ENCODE measurements around the gene RTN4RL1.
A peak's percentile ranks its signal among the peaks of the same experiment; 100 is the strongest.

RTN4RL1 gene

DNA sequence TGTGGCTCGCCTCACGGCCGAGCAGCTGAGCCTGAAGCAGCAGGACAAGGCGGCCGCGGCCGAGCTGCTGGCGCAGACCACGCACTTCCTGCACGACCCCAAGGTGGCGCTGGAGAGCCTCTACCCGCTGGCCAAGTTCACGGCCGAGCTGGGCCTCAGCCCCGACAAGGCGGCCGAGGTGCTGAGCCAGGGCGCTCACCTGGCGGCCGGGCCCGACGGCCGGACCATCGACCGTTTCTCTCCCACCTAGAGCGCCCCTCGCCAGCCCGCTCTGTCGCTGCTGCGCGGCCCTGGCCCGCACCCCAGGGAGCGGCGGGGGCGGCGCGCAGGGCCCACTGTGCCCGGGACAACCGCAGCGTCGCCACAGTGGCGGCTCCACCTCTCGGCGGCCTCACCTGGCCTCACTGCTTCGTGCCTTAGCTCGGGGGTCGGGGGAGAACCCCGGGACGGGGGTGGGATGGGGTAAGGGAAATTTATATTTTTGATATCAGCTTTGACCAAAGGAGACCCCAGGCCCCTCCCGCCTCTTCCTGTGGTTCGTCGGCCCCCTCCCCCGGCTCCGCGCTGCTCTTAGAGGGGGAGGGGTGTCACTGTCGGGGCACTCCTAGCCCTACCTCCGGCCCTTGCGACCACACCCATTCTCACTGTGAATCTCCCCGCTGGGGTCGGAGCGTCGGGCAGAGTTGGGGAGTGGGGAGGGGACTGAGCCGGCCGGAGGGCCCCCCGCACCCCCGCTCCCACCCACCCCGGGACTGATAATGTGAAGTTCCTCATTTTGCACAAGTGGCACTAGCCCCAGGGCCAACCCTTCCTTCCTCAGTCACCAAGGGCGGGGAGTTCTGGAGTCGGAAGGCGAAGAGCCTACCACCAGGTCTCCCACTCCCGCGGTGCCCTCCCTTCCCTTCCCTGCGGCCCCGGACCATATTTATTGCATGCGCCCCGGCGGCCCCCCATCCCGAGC is 33.7 kb upstream of the RTN4RL1 start:
- DNase-seq, result no peak

DNA sequence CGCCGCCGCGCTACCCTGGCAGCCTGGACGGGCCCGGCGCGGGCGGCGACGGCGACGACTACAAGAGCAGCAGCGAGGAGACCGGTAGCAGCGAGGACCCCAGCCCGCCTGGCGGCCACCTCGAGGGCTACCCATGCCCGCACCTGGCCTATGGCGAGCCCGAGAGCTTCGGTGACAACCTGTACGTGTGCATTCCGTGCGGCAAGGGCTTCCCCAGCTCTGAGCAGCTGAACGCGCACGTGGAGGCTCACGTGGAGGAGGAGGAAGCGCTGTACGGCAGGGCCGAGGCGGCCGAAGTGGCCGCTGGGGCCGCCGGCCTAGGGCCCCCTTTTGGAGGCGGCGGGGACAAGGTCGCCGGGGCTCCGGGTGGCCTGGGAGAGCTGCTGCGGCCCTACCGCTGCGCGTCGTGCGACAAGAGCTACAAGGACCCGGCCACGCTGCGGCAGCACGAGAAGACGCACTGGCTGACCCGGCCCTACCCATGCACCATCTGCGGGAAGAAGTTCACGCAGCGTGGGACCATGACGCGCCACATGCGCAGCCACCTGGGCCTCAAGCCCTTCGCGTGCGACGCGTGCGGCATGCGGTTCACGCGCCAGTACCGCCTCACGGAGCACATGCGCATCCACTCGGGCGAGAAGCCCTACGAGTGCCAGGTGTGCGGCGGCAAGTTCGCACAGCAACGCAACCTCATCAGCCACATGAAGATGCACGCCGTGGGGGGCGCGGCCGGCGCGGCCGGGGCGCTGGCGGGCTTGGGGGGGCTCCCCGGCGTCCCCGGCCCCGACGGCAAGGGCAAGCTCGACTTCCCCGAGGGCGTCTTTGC is 32.8 kb upstream of the RTN4RL1 start:
- DNase-seq, result no peak

DNA sequence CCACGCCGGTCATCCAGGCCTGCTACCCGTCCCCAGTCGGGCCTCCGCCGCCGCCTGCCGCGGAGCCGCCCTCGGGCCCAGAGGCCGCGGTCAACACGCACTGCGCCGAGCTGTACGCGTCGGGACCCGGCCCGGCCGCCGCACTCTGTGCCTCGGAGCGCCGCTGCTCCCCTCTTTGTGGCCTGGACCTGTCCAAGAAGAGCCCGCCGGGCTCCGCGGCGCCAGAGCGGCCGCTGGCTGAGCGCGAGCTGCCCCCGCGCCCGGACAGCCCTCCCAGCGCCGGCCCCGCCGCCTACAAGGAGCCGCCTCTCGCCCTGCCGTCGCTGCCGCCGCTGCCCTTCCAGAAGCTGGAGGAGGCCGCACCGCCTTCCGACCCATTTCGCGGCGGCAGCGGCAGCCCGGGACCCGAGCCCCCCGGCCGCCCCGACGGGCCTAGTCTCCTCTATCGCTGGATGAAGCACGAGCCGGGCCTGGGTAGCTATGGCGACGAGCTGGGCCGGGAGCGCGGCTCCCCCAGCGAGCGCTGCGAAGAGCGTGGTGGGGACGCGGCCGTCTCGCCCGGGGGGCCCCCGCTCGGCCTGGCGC is 32.1 kb upstream of the RTN4RL1 start:
- DNase-seq, result no peak

DNA sequence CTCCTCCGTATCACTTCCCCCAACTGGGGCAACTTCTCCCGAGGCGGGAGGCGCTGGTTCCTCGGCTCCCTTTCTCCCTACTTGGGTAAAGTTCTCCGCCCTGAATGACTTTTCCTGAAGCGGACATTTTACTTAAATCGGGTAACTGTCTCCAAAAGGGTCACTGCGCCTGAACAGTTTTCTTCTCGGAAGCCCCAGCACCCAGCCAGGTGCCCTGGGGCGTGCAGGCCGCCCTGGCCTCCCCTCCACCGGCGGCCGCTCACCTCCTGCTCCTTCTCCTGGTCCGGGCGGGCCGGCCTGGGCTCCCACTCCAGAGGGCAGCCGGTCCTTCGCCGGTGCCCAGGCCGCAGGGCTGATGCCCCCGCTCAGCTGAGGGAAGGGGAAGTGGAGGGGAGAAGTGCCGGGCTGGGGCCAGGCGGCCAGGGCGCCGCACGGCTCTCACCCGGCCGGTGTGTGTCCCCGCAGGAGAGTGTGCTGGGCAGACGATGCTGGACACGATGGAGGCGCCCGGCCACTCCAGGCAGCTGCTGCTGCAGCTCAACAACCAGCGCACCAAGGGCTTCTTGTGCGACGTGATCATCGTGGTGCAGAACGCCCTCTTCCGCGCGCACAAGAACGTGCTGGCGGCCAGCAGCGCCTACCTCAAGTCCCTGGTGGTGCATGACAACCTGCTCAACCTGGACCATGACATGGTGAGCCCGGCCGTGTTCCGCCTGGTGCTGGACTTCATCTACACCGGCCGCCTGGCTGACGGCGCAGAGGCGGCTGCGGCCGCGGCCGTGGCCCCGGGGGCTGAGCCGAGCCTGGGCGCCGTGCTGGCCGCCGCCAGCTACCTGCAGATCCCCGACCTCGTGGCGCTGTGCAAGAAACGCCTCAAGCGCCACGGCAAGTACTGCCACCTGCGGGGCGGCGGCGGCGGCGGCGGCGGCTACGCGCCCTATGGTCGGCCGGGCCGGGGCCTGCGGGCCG is 31.4 kb upstream of the RTN4RL1 start:
- DNase-seq, result no peak

DNA sequence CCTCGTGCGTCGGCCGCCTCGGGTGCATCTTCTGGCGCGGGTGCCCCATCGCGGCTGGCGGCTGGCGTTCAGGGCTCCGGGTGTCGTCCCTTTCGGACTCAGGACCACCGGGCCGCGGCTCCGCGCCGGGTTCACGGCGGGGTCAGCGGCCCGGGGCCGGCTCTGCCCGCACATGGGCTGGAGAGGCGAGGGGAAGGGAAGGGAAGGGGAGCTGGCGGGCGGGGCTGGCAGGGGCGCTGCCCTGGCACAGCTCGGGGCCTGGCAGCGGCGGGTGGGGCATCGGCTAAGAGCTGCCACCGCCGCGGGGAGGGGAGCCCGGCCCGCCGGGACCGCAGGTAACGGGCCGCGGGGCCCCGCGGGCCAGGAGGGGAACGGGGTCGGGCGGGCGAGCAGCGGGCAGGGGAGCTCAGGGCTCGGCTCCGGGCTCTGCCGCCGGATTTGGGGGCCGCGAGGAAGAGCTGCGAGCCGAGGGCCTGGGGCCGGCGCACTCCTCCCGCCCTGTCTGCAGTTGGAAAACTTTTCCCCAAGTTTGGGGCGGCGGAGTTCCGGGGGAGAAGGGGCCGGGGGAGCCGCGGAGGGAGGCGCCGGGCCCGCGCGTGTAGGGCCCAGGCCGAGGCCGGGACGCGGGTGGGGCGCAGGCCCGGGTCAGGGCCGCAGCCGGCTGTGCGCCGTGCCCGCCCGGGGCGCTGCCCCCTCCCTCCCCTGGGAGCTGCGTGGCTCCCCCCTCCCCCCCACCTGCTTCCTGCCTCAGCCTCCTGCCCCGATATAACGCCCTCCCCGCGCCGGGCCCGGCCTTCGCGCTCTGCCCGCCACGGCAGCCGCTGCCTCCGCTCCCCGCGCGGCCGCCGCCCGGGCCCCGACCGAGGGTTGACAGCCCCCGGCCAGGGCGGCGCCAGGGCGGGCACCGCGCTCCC is 30.4 kb upstream of the RTN4RL1 start:
- no peak for DNase-seq

DNA sequence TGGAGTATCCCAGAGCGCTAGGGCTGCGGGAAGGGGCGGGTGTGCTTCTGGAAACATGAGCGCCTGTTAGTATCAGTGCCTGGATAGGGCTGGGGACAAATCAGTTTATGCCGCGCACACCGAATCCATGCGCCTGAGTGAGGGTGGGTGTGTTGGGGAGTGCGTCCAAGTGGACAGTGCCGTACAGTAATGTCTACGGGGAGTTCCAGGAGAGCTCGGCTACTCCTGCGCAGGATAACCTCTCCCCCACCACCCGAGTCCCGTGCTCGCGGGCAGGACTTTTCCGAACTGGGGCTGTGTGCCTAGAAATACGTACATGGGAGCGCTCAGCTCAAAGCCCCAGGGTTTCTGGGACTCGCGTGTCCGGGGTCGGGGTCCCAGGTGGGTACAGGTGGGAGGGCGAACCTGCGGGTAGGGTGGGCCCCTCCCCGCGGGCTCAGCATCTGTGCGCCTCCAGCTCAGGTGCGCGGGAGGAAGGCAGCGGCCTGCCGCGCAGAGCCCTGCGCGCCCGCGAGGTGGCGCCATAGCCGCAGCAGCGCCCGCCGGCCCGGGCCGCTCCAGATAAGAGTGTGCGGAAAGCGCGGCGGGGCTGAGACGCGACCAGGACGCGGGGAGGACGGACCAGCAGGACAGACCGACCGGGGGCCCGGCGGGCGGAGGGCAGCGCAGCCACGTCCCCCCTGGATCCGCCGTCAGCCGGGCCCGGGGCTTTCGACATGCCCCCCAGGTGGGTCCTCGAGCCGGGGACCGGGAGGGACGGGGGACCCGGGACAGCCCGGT is 29.6 kb upstream of the RTN4RL1 start, which contains the start of gene HIC1:
Gene HIC1 (plus strand): TSS at position 592 of the 780 bp plus-strand sequence. CDS start 1,588 bp downstream, outside the sequence.
- peak; percentile 73 for DNase-seq

DNA sequence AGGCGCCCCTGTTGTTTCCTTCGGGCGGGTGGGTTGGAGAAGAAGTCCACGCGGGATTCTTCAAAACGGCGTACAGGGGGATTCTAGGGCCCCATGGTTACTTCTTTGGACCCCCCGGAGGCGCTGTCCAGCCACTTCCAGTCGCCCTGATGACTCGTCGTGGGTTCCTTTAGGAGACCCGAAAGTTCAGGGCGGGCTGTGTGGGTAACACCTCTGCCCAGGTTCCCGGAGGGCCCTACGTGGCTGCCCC is 29.1 kb upstream of the RTN4RL1 start:
- DNase-seq, result no peak

DNA sequence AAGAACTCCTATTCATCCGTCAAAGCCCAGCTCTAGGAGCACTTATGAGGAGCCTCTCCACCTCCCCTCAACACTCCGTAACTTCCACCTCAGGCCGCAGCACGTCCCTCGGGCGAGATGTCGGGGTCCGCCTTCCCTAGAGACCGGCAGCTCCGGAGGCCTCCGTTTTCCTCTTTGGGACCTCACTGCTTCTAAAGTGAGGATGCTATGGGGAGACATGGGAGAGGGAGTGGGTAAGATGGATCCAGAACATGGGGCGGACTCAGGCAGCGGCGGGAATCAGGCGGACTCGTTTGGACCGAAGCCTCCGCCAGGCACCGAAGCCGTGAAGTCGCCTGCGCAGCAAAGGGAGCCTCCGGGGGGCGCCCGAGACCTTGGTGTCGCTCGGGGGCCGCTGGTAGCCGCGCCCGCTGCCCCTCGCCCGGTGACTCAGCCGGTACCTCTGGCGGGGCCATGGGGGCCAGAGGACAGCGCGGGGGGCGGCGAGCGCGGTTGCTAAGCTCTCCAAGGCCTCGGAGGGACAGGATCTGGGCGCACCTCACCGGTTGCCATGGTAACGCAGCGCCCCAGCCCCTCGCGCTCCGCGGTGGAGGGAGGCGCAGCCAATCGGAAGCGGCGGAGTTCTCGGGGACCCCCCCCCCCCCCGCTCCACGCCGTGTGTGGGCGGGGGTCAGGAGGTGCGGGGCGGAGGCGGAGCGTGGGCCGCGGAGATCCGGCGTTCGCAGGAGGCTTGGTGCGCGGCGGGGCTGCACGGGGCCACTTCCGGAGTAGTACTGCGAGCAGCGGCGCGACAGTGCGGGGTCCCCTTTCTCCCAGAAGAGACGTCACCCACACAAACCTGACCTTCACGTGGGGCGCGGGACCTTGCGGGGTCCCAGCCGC is 28.5 kb upstream of the RTN4RL1 start:
- peak; percentile 63 for DNase-seq

DNA sequence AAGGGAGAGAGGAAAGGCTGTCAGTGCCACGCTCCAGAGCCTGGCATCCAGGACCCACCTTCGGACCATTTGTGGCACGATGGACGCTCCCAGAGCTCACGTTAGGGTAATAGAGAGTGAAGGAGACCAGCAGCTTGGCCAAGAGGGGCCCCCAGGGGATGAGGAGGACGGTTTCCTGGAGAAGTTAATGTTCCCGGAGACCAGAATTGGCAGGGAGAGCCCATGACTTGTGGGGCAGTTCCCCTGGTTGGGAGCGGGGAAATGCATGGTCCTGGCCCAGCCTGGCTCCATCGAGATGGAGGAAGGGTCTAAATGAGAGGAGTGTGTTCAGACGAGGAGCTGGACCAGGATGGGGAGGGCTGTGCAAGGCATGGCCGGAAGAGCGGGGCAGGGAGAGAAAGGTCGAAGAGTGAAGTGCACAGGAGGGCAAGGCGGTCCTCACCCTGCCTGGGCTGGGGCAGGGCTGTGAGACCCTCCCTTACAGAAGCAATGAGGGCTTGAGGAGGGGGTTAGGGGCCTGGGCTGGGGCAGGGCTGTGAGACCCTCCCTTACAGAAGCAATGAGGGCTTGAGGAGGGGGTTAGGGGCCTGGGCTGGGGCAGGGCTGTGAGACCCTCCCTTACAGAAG is 26.9 kb upstream of the RTN4RL1 start:
- DNase-seq, result no peak

DNA sequence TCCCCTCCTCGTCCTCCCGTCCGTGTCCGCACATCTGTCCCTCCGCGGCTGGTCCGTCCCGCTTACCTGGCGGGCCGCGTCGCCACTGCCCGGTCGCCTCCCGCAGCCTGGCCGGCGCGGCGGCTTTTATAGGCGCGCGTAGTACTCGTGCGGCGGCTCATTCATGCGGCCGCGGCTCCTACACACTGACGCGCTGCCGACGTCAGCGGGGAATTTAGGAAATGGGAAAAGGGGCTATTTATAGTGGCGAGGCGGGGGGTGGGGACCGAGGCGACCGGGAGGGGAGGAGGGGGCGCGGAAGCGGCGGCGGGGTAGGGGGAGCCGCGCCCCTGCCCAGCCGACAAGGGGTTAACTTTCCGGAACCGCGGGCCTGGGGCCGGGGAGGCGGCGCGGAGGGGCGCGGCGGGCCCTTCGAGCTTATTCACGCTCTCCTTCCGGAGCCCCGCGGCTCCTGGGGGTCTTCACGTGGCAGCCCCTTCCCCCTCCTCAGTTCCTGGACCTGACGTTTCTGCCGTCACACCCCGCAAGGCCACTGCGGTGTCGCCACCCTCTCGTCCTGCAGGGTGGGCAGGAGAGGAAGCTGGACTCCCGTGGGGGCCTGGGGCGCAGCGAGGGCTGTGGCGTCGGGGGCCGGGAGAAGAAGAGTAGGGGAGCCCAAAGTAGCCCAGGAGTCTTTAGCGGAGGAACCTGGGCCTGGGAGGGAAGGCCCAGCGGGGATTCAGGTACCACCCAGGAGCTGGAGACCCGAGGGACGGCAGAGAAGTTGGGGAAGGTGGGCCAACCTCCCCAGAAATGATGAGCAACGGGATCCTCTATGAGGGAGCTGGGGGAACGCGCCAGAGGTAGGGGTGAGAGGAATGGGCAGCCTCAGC is 26.2 kb upstream of the RTN4RL1 start:
- peak; percentile 27 for DNase-seq

DNA sequence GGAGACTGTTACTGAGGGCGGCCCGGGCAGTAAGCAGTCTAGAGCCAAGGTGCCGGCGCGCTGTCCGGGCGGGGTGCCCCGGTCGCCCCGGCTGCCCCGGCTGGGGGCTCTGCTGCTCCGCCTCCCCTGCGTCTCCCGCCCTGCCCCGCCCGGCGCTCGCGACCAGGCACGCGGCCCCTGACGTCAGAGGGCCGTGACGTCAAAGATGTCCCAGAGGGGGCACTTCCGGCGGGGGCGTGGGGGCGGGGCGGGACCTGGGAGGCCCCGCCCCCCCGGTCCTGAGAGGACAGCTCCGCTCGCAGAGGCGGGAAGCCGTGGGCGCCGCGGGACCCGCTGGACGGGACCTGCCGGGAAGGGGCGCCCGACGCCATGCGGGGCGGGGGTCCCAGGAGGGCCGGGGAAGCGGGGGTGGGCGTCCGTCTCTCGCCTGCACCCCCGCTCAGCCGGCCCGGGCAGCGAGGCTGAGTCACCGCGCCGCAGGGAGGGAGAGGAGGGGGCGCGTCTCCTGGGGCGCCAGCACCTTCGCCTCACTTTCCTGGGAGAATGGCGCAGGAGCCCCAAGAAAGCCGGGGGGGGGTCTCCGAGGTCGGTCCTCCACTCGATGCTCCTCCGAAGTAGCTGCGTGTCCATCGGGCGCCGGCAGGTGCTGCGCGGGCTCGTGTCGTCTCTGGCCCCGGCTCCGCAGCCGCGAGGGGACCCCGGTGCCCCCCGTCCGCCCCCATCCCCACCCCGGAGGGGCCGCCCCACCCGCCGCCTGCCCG is 25.3 kb upstream of the RTN4RL1 start:
- peak; percentile 70 for DNase-seq

DNA sequence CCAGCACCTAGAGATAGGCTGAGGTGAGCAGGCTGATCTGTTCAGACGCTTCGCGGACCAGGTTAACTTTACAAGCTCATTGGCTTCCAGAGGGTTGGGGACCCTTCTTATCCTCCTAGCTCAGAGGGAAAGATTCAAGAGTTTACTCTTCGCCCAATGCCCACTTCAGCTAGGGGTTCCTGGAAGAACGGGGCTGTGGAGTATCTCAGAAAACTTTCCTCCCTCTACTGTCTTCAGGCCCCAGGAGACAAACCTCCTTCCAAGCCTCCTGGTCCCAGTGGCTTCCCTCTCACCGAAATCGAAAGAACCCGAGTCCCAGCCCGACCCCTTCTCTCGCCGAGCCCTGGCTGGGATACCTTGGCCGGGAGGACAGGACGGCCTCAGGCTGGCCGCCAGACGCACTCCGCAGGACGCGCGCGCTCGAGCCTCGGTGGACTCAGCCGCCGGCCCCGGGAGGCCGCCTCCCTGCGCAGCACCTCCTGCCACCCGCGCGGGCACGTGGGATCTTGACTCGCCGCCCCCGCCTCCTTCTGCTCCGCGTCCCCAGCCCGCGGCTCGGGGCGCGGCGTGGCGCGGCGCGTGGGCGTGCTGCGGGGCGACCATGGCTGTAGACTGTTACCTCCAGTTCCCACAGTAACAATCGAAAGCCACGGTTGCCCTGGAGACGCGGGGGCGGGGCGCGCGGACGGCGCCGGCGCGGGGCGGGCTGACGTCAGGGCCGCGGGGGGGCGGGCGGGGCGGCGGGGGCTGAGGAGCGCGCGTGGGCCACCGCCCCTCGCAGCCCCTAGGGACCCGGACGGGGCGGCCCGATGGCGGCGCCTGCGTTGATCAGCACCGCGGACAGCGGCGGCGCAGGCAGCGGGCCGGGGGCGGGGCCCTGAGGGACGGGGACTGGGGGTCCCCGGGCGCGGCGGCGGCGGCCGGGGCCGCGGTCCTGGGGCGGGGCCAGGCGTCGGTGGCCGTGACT is 24.5 kb upstream of the RTN4RL1 start:
- DNase-seq, result peak; percentile 75

DNA sequence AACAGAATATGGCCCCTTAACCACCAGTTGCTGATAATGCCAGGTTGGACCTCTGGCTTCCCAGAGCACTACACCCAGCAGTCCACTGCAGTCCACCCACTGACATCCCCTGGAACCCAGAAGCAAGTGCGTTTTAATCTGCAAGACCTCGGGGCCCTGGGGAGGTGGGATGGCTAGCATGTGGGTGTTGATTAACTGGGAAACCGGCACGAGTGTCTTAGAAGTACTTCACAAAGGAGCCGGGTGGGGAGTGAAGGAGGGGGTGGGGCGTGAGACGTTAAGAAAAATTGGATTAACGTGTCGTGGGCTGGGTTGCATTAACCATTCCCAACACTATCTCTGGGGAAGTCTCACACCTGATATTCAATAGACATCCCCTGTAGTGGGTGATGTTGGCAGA is 23.7 kb upstream of the RTN4RL1 start:
- no peak for DNase-seq

DNA sequence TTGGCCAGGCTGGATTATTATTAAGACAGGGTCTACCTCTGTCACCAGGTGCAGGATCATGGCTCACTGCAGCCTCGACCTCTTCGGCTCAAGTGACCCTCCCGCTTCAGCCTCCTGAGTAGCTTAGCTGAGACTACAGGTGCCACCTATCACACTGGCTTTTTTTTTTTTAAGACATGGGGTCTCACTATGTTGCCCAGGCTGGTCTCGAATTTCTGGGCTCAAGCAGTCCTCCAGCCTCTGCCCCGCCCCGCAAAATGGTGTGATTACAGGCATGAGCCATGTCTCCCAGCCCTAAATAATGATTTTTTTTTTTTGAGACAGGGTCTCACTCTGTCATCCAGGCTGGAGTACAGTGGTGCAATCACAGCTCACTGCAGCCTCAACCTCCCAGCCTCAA is 22.5 kb upstream of the RTN4RL1 start:
- DNase-seq, result no peak

DNA sequence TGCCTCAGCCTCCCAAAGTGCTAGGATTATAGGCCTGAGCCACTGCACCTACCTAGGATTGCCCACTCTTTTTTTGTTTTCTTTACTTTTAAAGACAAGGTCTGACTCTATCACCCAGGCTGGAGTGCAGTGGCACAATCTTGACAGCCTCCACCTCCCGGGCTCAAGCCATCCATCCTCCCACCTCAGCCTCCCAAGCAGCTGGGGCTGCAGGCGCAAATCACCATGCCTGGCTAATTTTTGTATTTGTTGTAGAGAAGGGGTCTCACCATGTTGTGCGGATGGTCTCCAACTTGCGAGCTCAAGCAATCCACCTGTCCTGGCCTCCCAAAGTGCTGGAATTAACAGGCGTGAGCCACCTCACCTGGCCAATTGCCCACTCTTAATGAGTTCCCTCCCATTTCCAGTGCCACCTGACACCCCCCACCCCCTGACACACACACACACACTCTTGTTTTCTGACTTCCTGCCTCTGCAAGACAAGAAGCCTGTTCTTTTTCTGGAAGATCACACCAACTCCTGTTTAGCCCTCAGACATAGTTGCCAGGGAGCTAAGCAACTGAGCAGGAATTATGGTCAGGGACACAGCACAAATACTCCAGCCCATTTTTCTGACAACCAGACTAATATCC is 19.2 kb upstream of the RTN4RL1 start:
- no peak for DNase-seq

Data from NCI-H2171 treated with DMSO at 0.1 percent for 48 hours (cell line).